Measurements from ENCODE around the gene KDM4C.
"Not testable (repeated sequence)": the region's sequence is repeated elsewhere in the genome, so short reads cannot be mapped to it uniquely, and the experiment has no call there.

The KDM4C gene

DNA sequence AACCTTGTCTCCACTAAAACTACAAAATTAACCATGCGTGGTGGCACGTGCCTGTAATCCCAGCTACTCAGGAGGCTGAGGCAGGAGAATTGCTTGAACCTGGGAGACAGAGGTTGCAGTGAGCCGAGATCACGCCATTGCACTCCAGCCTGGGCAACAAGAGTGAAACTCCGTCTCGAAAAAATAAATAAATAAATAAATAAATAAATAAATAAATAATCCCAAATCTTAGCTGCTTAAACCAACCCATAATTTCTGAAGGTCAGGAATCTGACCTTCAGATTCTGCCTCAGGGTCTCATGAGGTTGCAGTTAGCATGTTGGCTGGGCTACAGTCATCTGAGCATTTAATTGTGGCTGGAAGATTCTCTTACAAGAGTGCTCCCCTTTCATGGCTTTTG, 48.5 kb downstream of the KDM4C start:
- DNase-seq (ENCODE audit: low read depth): not testable (repeated sequence)

DNA sequence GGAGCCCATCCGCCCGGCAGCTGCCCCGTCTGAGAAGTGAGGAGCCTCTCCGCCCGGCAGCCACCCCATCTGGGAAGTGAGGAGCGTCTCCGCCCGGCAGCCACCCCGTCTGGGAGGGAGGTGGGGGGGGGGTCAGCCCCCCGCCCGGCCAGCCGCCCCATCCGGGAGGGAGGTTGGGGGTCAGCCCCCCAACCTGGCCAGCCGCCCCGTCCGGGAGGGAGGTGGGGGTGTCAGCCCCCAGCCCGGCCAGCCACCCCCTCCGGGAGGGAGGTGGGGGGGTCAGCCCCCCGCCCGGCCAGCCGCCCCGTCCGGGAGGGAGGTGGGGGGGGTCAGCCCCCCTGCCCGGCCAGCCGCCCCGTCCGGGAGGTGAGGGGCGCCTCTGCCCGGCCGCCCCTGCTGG, 49.9 kb downstream of the KDM4C start:
- DNase-seq (ENCODE audit: low read depth): not testable (repeated sequence)

DNA sequence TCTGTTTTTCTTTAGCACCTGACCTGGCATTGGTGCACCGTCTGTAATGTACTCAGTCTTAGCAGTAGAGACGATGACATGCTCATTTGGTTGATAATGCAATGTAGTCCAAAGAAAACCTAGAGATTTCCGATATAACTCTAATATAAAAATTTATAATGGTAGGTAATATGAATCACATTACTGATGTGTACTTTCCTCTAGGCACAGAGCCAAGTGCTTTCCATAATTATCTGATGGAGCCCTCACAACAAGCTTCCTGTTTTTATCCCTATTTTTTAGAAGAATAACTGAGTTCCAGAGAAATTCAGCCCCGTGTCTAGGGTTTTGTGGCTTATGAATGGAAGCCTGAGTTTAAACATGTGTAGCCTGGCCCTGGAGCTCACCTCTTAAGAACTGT, 53.7 kb downstream of the KDM4C start:
- no peak for DNase-seq (ENCODE audit: low read depth)

DNA sequence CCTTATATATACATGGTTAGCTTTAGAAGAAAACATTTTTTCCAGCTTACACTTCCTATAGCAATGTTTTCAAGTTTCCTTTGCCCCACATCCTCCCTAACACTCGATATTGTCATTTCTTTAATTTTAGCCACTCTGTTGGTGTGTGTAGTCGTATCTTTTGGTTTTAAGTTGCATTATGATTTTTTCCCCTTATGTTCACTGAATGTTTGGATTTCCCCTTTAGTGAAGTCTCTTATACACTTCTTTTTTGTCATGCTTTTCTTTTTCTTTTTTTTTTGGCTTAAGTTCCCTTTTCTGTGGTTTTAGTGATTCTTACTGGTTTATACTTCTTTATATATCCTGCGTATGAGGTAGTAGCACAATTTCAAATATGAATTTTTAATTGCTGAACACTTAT, 58.8 kb downstream of the KDM4C start:
- DNase-seq (ENCODE audit: low read depth): no peak

DNA sequence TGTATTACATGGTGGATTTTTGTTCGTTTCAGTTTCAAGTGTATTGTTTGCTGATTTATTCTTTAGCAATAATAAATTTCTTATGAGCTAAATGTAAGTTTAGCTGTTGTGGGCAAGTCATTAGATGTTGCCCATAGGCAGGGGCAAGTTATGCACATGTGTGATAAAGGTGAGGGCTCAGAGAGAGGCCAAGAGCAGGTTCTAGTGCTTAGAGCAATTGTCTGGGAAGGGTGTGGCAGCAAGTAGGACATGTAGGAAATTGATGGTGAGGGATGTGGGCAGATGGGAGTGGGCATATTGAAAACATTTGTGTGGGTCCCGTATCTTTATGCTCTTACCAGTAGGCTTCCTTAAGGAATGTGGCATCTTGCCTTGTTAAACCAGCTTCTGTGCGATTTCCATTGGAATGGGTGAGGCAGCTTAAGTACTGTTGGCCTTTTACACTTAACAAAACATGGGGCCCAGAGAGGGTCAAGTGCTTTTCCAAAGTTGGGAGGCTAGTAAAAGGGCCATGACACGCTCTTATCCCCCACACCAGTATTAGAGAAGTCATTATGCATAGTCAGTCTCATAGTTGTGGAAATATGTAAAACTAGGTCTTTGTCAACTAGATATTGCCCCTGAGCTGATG, 60.6 kb downstream of the KDM4C start:
- no peak for DNase-seq (ENCODE audit: low read depth)

DNA sequence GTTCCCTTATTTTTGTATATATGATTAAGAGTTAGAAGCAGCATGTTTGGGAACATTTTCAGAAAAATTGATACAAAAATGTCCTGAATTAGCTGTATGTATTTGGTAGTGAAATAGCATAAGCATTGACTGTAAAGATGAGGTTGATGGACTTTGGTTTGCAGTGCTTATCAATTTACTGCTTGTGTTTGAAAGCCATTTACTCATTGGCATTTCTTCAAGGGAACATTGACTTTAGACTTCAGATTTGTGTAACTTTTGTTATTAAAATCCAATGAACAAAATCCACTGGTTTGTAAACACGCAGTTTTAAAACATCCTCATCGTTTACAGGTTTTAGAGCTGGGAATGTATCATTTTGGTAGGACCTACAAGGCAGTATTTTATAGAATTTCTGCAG, 61.3 kb downstream of the KDM4C start:
- no peak for DNase-seq (ENCODE audit: low read depth)

DNA sequence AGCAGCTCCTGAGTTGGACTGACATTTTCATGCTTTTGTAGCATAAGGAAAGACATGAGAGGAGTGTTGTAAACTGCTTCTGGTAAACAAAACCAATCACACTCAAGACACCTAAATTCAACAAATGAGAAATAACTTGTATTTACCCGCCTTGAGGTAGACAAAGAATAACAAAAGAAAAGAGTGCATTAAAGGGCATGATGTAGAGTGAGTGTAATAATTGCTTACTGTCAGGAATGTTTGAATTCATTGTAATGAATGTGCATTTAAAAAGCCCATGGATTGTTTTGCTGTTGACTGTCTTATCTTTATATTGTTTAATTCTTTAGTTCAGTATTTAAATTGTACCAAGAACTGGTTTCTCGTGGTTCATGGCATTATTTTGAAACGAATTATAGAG, 61.8 kb downstream of the KDM4C start:
- no peak for DNase-seq (ENCODE audit: low read depth)

DNA sequence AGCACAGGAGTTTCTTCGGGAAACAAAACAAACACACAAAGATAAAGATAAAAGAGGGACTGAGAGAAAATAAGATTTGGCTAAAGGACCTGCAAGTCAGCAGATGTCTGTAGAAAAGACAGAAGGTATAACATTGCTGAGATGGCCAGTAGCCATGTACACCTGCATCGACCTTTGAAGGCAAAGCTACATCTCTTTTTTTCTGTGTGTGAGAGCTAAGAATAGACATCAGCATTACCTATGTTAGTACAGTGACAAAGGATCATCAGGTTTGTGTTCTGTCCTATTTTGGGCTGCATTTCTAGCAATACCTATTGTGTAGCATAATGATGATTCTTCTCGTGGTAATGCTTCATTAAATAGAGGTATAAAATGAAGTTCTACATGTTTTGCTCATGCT, 64.9 kb downstream of the KDM4C start:
- DNase-seq (ENCODE audit: low read depth): no peak

DNA sequence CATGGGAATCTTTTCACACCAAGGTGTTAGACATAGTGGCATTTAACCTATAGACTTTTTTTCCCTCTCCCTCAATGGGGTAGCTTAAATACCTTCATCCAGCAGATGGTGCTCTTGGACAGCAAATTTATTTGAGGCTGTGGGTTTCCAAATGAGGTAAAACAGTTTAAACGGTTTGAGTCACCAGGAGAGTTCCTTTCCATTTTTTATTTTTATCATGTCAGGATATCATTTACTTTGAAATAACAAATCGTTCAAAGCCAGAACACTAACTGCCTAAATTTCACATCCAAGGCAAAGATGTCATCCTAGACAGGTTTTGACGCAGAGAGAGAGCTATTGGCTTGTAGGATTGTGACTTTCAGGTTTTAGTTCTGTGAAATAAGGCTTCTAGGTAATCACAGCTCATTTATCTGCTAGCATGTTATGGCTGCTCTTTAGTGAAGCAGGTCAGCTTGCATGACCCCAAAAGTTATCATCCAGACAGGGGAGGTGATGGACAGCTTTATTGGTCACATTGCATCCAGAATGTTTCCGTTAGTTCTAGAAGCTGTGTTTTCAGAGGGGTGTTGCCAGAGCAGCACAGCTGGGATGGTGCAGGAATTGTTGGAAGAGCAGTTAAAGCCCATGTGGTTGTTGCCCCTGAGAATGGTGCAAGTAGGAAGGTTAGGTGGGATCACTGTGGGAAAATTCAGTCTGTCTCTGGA, 69.8 kb downstream of the KDM4C start:
- no peak for DNase-seq (ENCODE audit: low read depth)

DNA sequence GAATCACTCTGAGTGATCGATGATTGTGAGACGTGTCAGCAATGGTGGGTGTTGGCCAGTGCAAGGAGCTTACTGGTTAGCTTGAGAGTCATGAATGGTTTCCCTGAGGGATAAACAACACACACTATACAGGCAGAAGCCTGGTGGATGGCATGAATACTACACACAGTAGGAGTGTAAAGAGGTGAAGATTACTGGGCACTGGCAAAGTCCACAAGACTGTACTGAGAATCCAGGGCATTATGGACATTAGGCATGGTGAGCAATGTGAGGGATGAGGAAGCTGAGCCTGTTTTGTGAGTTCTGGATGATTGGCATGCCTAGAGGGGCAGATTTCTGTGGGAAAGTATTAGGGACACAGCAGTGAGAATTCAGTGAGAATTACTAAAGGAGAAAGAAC, 71.3 kb downstream of the KDM4C start:
- DNase-seq (ENCODE audit: low read depth): no peak

DNA sequence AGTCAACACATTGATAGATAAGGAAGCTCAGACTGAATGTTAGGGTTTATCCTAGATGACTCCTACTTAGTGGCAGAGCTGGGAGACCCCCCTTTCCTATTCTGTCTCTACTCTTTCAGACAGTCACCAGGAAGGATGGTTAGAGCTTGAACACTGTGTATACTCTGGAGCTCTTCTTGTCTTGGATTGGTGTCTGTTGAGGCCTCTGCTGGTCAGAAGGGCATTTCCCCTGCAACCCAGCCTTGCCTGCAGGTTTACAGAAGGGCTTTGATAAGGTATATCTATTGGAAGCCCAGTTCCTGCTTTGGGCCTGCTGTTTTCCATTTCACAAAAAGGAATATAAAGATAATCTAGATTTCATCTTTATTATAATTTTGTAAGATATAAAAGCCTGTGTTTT, 71.8 kb downstream of the KDM4C start:
- no peak for DNase-seq (ENCODE audit: low read depth)

DNA sequence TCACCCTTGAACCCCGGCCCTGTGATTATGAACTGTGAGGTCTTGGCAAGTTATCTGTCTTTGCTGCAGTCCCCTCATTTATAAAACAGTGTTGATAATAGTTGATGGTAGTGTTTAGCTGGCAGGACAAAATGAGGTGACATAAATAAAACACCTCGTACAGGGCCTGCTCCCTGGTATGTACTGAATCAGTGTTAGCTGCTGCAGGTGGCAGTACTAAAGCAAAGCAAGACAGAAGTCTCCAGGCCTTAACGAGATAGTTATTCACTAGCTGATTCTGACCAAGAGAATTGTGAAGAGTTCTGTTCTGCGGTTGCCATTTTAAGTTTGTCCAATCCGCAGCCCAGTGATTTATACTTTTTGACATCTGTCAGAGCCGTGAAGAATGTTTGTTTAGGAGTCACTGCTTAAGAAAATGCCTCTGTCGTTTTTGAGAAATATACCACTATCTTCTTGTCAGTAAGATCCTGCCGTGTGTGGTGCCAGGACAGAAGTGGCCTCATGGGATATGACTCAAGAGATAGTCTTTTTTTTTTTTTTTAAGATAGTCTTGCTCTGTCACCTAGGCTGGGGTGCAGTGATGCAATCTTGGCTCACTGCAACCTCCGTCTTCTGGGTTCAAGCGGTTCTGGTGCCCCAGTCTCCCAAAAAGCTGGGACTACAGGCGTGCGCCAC, 75.9 kb downstream of the KDM4C start:
- DNase-seq (ENCODE audit: low read depth): no peak

DNA sequence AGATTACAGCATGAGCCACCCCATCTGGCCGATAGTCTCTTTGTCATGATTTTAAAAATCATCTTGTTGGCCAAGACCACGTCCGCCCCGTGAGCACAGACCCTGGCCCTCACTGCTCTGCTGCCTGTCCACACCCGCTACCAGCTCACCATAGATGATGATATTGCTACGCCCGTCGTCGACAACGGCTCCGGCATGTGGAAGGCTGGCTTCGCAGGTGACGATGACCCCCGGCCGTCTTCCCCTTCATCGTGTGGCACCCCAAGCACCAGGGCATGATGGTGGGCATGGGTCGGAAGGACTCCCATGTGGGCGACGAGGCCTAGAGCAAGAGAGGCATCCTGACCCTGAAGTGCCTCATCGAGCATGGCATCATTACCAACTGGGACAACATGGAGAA, 76.5 kb downstream of the KDM4C start:
- no peak for DNase-seq (ENCODE audit: low read depth)

DNA sequence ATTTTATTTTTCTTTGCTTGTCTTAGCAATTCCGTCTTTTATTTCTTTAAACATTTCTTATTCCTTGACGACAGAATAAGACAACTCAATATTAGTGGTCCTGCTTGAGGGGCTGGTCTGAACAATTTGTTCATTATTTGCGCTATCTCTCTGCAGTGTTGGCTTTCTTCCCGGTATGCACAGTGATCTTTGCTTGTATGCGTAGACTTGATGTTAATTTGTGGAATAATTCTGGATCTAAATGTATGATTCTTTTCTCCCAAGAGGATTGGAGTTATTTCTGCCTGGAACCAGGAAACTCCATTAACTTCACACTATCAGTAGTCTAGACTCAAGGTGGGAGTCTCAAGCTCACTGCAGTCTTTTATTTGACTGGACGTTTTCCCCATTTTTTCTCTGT, 80.4 kb downstream of the KDM4C start:
- DNase-seq (ENCODE audit: low read depth): no peak

DNA sequence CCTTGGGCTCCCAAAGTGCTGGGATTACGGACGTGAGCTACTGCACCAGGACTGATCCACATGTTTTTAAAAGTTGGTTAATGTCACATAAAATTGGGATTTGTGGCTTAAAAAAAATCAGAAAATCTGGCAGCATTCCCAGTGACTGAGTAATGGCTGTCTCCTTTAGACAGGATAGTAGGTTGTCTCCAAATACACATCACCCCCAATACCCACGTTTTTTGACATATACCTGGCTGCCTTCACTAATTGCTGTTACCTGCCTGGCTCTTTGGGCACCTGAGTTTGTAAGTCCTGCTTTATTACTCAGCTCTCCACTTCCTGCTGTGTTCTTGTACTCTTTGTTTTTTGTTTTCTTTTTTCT, 84.8 kb downstream of the KDM4C start:
- DNase-seq (ENCODE audit: low read depth): no peak

DNA sequence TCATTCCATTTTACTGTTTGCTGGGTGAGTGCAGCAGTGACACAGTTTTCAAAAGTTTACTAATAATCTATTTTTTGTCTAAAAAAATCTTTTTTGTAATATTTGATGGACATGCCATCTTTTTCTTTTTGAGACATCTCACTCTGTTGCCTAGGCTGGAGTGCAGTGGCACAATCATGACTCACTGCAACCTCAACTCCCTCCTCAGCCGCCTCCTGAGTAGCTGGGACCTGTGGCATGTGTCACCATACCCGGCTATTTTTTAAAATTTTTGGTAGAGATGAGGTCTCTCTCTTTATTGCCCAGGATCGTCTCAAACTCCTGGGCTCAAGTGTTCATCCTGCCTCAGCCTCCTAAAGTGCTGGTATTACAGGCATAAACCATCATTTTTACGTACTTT, 86.0 kb downstream of the KDM4C start:
- no peak for DNase-seq (ENCODE audit: low read depth)

DNA sequence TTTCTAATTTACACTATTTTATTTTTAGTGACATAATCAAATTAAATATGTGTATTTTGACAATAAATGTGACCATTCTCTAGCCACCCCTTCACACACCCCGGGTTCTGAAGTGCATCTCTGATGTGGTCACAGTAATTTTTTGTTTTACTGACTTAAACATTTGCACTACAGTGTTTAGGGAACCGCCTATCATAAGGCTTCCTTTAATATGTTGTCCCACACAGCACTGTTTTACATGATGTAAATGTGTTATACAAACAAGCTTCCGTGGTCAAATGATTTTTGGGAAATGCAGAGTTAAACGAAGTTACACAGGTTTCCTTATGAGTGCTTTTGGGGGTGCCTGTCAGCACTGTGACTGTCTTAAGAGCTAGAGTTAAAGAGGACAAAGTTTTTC, 86.5 kb downstream of the KDM4C start:
- DNase-seq (ENCODE audit: low read depth): no peak

DNA sequence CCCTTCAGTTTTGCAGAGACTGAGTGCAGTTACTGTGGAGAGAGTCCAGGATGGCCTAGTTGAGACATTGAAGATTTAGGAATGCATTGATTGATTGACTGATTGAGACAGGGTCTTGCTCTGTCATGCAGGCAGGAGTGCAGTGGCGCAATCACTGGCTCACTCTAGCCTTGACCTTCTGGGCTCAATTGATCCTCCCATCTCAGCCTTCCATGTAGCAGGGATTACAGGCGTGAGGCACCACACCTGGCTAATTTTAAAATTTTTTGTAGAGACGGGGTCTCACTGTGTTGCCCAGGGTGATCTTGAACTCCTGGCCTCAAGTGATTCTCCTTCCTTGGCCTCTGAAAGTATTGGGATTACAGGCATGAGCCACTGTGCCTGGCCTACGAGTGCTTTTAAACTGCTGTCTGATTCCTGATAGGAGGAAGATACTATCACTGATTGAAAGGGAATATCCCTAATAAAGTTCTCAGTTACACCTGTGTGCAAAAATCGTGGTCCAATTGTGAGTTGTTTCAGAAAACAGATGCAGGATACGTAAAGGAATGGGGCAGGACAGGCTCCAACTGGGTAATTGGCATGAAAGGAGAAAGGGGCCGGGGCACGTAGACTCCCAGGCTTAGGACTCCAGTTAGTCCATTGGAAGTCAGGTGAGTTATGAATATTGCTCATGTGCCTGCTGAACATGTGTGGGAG, 87.5 kb downstream of the KDM4C start:
- DNase-seq (ENCODE audit: low read depth): no peak

DNA sequence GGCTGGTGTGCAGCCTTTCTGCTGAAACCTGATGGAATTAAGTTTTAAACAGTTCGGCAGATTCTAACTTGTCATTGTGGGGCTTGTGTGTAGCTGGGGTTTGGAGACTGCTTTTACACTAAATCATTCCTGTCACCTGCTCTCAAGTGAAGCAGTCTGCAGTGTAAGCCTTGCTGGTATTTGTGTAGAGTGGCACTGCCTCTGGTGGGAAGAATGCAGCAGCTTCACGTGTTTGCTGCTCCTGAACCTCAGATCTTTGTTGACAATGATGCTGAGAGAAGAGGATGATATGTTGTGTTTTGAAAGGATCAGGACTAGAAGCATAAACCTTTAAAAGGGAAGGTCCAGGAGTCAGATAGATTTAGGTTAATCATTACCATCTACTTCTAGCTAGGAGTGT, 88.1 kb downstream of the KDM4C start:
- DNase-seq (ENCODE audit: low read depth): no peak

DNA sequence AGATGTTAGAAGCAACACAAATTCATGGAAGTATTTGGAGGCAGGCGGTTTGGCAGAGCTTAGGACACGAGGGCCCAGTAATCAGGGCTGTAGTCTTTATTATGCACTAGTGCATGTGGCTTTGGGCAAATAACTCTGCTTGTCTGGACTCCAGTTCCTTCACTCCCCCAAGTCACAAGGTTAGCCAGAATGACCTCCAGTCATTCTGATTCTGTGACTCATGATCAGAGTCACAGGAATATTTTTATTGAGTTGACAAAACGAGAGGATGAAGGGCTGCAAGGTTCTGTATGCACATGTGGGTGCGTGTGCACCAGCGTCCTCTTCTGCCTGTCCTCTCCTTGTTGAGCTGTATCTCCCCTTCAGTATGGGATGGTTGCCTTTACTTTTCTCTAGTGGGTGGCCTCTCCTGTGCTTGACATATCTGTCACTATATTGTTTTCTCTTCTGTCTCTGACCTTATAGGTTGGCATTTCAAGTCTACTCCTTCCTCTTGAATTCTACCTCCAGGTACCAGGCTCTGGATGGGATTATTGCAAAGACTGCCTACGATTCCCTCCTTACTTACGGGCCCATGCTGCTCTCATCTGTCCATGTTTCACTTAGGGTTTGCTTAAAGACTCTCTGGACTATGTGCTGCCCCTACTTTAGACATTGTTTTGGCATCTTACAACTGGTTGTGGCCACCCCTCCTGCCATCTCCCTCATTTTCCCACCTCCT, 94.6 kb downstream of the KDM4C start:
- no peak for DNase-seq (ENCODE audit: low read depth)

DNA sequence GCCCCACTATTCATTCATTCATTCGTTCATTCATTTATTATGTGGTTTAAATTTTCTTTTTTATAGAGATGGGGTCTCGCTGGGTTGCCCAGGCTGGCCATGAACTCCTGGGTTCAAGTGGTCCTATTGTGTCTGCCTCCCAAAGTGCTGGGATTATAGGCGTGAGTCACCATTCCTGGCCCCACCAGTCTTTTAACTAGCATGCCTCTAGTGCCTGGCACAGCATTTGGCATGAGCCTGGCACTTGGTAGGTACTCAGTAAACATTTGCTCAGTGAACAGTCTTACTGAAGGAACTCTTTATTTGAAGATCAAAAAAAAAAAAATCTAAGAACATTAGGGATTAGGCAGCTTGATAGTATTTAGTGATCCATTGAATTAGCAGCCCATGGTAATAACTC, 98.1 kb downstream of the KDM4C start:
- DNase-seq (ENCODE audit: low read depth): no peak

DNA sequence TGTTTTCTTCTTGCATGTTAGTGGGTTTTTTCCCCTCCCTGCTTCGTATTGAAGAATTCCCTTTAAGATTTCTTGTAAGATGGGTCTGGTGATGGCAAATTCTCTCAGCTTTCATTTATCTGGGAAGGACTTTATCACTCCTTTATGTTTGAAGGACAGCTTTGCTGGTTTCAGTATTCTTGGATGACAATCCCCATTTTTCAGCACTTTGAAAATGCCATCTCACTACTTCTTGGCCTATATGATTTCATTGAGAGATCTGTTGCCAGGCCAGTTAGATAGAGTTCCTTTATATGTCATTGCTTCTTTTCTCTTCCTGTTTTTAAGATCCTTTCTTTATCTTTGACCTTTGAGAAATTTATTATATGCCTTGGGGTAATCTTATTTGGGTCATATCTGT, 106.3 kb downstream of the KDM4C start:
- DNase-seq (ENCODE audit: low read depth): no peak

Data from activated T-cell treated with anti-CD3 and anti-CD28 coated beads for 48 hours (primary cell).